K562 (cell line): ENCODE data around the gene TECPR2. TPM values are rescaled to one million over a fixed set of nuclear protein-coding genes. Genes with fewer than 3 reads are reported as not detected.

Experiments
- E2F6 ChIP-seq, 2 experiments: IDR thresholded peaks; 2 replicates each; pipeline ENCODE4 v1.6.1; 2011; ENCODE audit warnings: borderline replicate concordance in 1 of 2, control low read depth in 1 of 2, low read depth in 1 of 2, low read length in 1 of 2, mild to moderate bottlenecking in 1 of 2, mixed read lengths in 1 of 2, moderate library complexity in 1 of 2; ENCODE audit not compliant: insufficient read depth in 1 of 2, insufficient read length in 1 of 2, poor library complexity in 1 of 2, severe bottlenecking in 1 of 2; ENCODE audit errors: extremely low read depth in 1 of 2
- HNRNPLL ChIP-seq: fragments of 200-400 bp; formaldehyde crosslinking; IDR thresholded peaks from 2 replicates; pipeline ENCODE4 v1.6.1; 2017; ENCODE audit warnings: low read length, low read depth, mild to moderate bottlenecking; ENCODE audit not compliant: poor library complexity, severe bottlenecking
- IRF2 ChIP-seq: sonication (generic); formaldehyde crosslinking; IDR thresholded peaks from 2 replicates; pipeline ENCODE4 v1.8.1; 2022; ENCODE audit warnings: mild to moderate bottlenecking, missing genetic modification reagents
- RERE ChIP-seq: sonication (generic); formaldehyde crosslinking; IDR thresholded peaks from 2 replicates; pipeline ENCODE4 v1.8.0; 2023; ENCODE audit warnings: missing genetic modification reagents, mild to moderate bottlenecking, borderline replicate concordance
- TCF15 ChIP-seq: fragments of 250-450 bp; sonication (Bioruptor Pico); IDR thresholded peaks from 2 replicates; pipeline ENCODE4 v1.8.0; 2022; ENCODE audit warnings: moderate library complexity, mild to moderate bottlenecking, inconsistent platforms
- polyA plus RNA-seq, 8 experiments: library from polyadenylated mRNA; depleted of rRNA in 4 of 8; stranded (reverse) in 5 of 8; unstranded in 3 of 8; fragments of >200 nt; fragmentation: Nextera tagmentation in 2 of 8; fragmentation: Illumina TruSeq in 1 of 8; extraction: Ambion mirVana in 2 of 8; extraction: Trizol in 1 of 8; gene quantifications; 2 replicates each; pipeline versions ENCODE4 v1.2.1 to v1.2.3, GENCODE V29; 2011 to 2014; ENCODE audit warnings: inconsistent platforms in 1 of 8, missing spikeins in 1 of 8
- total RNA-seq, 7 experiments: library from RNA; depleted of rRNA in 6 of 7; stranded (reverse); fragments of >200 nt in 6 of 7; fragmentation: Illumina TruSeq in 2 of 7; extraction: Trizol in 2 of 7; gene quantifications; 2 replicates each; pipeline versions ENCODE4 v1.2.1 to v1.2.3, GENCODE V29; 2011 to 2021; ENCODE audit warnings: low replicate concordance in 1 of 7

Gene TECPR2
- total and polyA plus RNA-seq, 9 of the 15 experiments (the other 6 are each of a cell fraction or from before 2014, with no cell fraction given), result 0.04 to 3.0 (median 0.83) TPM

GRCh38 chr14:102387086-102387485, 24.3 kb downstream of the TECPR2 start (continued):
- TF ChIP-seq RERE (CRISPR knock-in tag) (no peak), TCF15 (CRISPR knock-in tag) (no peak), HNRNPLL (no peak), E2F6 (IDR thresholded peaks at IDR 0.05; ENCODE audit: borderline replicate concordance in 1 of 2, extremely low read depth in 1 of 2, insufficient read depth in 1 of 2, insufficient read length in 1 of 2, low read depth in 1 of 2, low read length in 1 of 2, poor library complexity in 1 of 2, severe bottlenecking in 1 of 2) (no peak), IRF2 (CRISPR knock-in tag) (no peak)
